Medulla oblongata (tissue), 1 donor: ENCODE results near the gene SLC4A4.
"Not testable (repeated sequence)": the region's sequence is repeated elsewhere in the genome, so short reads cannot be mapped to it uniquely, and the experiment has no call there.

ENCODE experiments used
- DNase-seq: peaks from one replicate; pipeline ENCODE4 v3.0.0-alpha.2; 2015; ENCODE audit errors: extremely low spot score

Gene SLC4A4

DNA sequence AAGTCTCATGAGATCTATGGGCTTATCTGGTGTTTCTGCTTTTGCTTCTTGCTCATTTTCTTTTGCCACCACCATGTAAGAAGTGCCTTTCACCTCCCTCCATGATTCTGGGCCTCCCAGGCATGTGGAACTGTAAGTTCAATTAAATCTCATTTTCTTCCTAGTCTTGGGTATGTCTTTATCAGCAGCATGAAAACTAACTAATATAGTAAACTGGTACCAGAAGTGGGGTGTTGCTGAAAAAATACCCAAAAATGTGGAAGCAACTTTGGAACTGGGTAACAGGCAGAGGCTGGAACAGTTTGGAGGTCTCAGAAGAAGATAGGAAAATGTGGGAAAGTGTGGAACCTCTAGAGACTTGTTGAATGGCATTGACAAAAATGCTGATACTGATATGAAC lies 70.1 kb downstream of the SLC4A4 start:
- not testable (repeated sequence) for DNase-seq

DNA sequence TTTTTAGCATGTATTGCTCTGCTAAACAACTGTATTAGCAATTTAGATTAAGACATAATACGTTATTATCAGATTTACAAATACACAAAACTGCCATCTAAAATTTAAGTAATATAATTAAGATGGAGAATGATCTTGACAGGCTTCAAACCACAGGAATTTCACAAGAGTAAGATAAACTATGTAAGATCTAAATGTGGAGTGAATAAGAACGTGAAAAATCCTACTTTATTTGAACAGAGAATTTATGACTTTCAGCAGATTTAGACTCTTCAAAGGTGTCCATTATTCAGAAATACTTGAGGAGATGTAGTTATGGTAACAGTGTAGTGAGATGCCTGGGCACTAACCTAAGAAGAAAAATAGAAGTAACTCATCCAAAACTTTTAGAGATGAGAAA lies 73.2 kb downstream of the SLC4A4 start:
- no peak for DNase-seq

DNA sequence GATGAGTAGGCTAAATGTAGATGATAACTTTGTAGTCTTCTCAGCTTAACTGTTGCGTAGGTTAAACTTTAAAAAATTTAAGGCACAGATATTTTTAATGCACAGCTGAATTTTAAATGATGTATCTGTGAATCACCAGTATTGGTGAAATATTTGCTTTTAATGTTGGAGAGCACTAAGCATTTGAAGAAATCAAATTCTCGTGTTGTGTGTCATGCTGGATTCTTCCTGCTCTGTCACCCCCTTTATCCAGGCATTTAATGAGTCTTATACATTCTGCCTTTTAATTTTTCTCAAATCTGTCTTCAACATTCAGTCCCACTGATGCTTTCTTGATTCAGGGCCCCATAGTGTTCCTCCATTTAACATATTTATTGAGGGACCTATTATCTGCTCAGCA lies 76.7 kb downstream of the SLC4A4 start:
- DNase-seq = no peak

DNA sequence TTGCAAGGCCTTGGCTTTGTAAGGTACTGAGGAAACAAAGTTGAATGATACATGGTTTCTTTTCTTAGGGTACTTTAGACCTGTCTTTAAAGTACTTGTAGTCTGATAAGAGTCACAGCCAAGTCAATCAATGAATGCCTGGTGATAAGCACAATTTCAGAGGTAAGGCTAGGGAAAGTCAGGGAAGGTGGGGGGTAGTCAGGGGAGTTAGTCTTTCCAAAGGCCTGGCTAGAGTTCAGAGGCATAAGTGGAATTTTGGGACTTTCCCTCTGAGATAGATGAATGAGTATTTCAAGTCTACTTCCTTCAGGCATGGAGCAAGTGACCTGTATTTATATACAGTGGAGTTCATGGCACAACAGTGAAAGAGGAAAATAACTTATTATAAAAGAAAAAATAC lies 78.3 kb downstream of the SLC4A4 start:
- DNase-seq = no peak

DNA sequence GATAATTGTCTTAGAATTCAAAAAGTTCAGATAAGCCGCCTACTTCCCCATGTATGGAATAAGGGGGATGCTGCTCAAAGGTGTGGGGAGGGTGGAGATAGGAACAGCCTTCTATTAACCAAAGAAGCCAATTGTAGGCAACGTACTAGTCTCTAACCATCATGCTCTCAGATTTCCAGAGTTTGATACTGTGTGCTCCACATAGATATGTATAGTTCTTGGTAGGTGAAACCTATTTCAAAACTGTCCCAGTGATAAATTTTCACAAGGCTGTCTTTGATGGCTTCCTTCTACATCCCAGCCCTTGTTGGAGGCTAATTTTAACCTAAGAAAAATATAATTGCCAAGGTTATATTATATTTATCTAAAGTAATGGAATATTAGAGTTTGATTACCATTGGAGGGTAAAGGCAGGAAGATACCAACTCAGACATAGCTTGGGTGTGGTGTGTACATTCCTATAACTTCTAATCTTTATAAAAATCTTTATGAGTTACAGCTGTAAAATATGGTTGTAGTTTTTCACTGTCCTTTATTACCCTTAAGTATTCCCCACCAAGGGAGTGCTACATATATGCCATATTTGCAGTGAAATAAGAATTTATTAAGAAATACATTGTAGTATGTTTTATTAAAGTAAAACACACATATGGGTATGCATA lies 87.7 kb downstream of the SLC4A4 start:
- no peak for DNase-seq

DNA sequence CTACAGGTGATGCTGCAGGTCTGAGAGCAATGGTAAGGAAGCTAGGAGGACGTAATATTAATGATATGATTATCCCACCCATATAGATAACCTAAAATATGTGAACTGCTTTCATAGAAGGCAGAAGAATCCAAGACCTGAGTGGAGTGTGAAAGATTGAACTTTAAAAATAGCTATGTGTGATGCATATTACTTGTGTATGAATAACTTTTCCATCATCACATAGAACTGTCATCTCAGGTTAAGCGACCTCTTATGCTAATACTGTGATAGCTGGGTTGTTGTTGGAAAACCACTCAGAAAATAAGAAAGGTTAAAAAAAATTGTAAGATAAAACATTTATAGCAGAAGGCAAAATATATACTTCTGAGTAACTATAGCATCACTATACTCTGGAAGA lies 90.3 kb downstream of the SLC4A4 start:
- no peak for DNase-seq

DNA sequence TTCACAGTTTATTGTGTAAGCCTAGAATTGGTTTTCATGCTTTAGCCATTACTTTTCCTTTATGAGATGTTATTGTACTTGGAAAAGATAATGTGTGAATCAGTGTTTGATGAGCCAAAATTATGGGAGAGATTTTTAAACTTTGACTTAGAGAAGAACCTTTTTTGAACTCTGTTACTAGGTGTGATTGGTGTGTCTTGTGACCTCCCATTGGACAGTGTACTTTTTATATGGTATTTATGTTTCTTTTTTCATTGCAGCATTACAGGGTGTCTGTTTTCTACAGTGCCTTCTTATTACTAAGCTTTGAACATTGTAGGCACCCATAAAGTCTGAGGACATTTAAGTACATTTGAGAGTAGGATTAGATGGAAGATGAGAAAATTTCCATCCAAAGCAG lies 91.1 kb downstream of the SLC4A4 start:
- no peak for DNase-seq

DNA sequence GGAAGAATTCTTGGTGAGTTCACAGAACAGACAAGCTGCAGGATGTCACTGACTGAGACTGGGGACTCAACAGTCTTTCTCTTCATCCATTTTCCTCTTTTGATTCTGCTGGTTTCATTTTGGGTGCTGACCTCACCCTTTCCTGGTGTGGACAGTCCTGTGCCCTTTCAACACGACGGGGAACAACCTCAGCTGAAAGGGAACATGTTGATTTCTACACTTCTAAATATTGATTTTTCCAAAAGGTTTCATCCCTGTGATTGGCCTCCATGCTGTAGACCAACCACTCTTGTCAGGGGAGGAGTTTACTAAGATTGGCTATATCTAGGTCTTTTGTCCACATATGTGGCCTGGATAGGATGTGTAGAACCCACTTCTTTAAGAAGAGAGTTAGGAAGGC lies 91.8 kb downstream of the SLC4A4 start:
- DNase-seq = no peak

DNA sequence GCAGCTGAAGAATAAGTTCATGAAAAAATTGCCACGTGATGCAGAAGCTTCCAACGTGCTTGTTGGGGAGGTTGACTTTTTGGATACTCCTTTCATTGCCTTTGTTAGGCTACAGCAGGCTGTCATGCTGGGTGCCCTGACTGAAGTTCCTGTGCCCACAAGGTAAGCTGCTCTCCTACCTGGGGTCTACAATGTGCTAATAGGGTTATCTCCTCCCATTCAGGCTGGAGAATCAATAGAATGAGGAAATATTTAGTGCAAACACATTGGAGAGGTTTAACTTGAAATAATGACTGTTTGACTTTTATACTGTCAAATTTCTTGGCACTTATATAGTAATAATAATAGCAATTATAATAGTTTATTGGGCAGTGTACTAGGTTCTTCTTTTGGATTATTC lies 101.8 kb downstream of the SLC4A4 start:
- DNase-seq = no peak

DNA sequence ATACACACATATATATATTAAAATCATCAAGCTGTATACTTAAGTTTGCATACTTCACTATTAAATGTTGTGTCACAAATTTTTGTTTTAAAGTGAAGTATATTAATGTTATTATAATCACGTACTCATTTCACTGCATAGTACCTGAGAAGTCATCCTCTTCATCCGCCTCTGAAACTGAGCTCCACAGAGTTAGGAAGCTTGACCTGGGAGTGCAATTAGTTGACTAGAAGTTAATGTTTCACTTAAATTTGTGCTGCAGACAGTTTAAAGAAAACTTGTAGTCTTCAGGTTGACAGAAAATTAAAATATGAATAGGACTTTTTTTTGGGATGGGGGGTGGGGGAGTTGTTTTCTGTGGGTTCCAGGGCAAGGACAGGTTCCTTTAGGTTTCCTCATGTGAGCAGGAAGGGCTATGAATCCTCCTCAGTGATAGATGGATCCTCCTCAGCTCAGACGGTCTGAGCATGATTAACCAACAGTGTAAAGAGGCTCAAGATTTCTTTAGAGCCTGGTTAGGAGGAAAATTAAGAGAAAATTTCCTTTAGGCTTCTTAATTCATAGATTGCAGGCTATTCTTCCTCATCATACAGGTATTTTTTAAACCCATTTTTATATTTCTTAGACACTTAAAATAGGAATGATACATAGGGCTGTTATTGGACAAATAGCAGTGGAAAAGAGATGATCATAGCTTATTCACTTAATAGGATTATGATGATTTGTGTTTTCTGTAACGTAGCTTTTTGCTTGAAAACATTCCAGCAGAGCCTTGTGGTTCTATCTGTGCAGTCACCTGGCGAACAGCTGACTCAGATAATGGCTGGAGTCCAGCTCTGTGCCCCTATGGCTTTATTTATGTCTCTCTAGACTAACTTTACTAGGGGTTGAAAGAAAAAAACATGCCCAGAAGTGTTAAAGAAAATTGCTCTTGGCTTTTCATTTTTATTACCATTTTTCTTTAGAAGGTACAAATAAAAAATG lies 102.7 kb downstream of the SLC4A4 start:
- DNase-seq = no peak

DNA sequence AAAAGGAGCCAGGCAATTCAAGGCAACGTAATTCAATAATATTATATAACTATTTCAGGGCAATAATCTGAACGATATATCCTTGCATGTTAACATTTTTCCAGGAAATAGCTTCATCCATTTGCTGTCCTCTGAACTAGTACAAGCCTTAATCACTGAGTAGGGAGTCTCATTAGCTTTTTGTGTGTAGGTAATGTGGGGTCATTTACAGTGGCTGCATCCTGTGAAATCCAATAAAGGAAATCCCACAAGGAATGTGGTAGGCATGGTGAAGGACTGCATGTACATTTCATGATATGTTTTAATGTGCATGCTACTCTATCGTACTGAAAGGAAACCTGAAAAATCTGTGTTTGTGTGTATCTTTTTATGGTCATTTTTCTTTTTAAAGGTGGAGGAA lies 103.5 kb downstream of the SLC4A4 start:
- DNase-seq = no peak

DNA sequence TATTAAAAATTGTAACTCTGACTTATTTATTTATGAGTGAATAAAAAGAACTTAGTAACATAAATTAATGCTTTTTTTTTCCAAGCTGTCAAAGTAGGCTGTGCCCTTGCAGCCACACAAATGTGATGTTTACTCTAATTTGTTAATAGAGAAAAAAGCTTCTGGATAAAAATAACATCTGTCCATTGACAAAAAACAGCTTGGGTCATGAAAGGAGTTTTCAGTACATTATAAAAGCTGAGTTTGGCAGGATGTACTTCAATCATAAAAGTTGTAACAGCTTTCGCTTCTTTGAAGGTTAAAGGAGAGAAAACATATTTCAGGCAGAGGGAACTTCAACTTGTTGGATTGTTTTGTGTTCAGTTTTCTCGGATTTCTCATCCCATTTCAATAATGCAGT lies 105.6 kb downstream of the SLC4A4 start:
- no peak for DNase-seq

DNA sequence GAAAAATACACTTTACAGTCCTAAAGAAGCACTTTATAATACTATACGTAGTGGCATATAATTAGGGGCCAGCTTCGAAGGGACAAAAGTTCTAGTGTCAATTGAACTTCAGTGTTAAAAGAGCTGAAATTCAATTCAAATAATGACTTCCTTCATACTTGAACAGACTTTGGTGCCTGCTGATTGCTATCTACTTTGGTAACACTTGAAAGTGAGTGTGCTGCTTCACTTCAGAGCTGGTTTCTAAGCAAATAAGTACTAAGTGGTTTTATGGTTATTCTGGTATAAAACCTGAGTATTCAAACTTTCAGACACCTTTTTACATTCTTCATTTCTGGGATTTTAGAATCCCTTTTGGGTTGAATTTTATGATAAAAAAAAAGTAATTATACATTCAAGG lies 107.0 kb downstream of the SLC4A4 start:
- DNase-seq = no peak

DNA sequence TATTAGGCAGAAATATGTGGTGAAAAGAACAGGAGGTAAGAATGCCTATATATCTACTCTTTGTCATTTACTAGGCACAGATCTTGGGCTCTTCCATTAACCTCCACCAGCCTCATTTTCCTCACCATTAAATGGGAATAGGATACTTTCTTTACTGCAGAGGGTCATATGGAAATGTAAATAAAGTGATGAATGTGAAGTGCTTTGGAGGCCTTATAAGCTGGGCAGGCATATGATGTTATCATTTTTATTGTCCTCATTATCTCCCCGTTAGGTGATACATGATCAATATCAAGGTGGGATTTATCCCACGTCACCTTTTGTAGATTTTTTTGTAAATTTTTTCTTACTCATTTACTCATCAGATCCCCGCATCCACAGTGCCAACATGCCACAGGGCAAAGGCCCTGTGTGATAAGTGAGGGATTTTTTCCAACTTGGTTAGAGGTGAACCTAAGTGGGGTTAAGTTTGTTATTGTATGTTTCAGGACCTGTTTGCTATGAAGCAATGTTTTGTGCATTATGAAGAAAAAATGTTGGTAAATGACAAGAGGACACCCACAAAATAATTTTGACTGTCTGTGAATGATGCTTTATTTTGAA lies 107.8 kb downstream of the SLC4A4 start:
- no peak for DNase-seq

DNA sequence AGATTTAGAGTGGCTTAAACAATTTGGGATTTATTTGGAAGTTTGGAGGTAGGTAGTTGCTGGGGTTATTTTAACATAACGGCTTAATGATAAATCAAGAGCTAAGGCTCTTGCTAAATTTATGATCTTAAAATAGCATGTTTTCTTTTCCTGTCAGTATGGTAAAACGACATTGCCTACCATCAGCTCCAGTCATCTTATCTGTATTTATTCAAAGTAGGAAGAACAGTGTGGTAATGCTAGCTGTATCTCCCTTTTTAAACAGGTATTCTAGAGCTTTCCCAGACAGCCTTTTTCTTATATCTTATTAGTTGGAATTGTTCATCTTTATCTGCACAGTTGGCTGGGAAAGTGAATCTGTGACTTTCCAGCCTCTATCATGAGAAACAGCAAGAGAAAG lies 110.2 kb downstream of the SLC4A4 start:
- no peak for DNase-seq

DNA sequence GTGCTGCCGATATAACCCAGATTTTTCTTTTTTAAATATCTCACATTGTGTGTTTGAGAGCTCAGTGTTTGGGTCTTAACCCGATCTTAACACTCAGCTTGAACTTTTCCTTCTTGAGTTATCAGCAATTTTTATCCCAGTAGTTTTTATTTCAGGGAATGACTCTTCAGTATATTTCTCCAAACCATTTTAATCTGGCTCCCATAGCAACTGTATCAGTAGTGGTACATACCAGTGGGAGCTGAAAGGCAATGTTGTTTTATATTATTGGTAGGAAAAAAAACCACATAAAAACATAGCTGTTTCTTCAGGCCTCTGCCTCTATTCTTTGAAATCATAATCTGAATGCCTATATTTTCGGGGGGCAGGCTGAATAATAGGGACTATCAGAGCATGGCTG lies 111.1 kb downstream of the SLC4A4 start:
- DNase-seq = no peak

DNA sequence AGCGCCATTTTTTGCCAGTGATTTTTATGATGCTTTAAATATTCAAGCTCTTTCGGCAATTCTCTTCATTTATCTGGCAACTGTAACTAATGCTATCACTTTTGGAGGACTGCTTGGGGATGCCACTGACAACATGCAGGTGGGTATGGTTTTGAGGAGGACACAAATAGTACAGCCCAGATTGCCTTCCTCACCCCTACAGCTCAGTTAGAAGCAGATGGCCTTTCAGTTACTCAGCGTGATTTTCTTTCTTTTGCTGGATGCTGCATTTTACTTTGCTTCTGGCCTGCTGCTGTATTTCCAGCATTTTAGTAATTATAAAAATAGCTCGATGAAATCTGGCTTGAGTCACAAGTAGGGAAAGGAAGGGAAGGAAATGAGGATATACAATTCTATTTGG lies 114.7 kb downstream of the SLC4A4 start:
- DNase-seq = no peak

DNA sequence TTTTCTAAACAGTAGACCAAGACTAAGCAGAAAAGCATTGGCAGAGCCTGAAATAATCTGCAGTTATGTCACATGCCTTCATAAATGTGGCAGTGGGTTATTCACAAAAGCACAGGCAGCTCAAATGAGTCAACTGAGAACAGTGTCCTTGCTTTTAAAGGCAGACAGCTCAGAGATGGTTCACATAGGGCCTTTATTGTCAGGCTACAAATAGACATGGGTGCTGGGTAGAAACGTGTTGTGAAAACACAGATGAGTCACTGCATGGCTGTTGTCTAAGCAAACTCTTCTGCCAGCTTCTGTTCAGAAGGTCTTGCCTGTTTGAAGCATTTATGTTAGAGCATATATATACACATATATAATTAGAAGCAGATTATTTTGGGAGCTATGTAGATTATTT lies 118.0 kb downstream of the SLC4A4 start:
- peak; percentile 49 for DNase-seq

DNA sequence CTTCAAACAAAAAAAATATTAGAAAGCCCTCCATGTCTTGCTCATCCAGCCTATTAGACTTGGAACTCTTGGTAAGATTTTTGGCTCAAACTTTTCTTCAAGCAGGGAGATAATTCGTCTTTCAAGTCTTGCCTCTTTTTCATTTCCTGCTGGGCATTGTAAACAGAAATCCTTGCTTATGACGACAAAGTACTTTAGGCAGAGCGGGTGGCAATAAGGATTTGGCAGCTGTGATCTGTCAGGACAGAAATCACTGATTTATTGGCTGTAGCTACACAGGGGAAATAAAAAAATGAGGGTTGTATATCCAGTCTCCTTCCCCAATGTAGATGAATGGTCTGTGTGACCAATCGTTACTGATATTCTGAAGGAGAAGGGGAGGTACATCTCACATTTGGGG lies 121.6 kb downstream of the SLC4A4 start:
- DNase-seq = no peak

DNA sequence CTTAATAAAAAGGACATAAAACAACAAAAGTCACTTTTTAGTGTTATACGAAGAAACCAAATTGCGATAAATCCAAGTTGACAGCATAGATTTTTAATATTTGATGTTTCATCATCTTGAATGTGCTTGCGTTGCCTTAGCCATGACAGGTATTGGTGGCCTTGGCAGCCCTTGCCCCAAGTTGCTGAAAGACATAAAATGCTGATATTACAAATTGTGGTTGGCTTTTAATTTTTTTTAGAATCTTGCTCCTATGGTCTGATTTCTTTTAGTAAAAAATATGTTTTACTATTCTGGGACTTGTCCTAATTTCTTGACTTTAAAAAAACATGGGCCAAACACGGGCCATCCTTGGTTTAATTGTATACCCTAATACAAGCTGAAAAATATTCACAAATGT lies 122.6 kb downstream of the SLC4A4 start:
- DNase-seq = no peak

DNA sequence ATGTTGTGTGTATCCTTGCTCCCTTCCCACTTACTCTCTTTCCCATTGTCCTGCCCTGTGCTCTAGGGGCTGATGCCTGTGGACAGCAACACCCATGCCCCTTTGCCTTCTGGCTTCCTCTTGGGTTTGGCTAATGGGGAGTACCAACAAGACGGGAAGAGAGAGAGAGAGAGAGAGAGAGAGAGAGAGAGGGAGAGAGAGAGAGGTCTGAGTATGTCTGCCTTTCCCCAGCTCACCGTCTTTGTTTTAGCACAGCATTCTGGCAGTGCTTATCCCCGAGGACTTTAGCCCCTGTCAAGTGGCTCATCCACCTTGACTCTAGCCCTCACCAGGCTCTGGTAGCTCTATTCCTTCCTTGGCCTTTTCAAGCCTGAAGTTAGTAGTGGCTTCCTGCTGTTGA lies 128.0 kb downstream of the SLC4A4 start:
- no peak for DNase-seq

DNA sequence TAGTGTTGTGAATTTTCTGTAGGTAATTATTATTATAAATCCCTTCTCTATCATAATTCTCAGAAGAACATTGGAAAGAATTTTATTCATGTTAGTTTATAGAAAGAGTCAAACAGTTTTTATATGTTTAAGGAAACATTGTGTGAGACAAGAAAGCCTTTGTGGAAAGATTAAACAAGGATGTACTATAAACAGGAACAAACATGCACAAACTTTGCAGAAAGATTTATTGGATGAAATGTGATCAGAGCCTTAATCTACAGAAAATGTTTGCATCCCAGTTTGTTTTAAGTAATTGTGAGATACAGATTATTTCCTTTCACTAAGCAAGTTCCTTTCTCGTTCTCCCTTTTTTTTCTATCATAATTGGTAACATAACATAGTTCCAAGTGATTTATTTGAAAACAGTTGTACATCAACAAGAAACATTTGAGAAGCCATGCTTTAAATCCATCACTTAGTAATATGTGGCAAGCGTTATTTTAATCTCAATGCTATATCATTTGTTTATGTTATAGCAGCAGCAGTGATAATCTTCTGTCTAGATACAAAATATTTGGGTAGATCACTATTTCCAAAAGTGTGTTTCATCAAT lies 129.4 kb downstream of the SLC4A4 start:
- no peak for DNase-seq
